Osteoblast (primary cell): ENCODE data around the gene EXOC7. TPM values are rescaled to one million over a fixed set of nuclear protein-coding genes. Genes with fewer than 3 reads are reported as not detected.

Experiments
- DNase-seq: peaks from one replicate; pipeline ENCODE4 v3.0.0; 2011; ENCODE audit warnings: low spot score, mixed read lengths; ENCODE audit not compliant: insufficient read length; ENCODE audit errors: missing footprints
- H2AFZ ChIP-seq: 2 replicates; pipeline ENCODE4 v1.6.0; 2011; ENCODE audit warnings: mild to moderate bottlenecking, low read length
- H3K27ac ChIP-seq: 2 replicates; pipeline ENCODE4 v1.5.1; 2011; ENCODE audit warnings: mild to moderate bottlenecking, low read depth, low read length, moderate library complexity
- H3K27me3 ChIP-seq: 2 replicates; pipeline ENCODE4 v1.6.0; 2012; ENCODE audit warnings: mild to moderate bottlenecking, control low read depth, inconsistent platforms, low read length, moderate library complexity; ENCODE audit not compliant: insufficient read depth
- H3K36me3 ChIP-seq: 2 replicates; pipeline ENCODE4 v1.5.1; 2011; ENCODE audit warnings: mild to moderate bottlenecking, low read length, control low read depth, moderate library complexity; ENCODE audit not compliant: insufficient read depth
- H3K4me1 ChIP-seq: 2 replicates; pipeline ENCODE4 v1.5.1; 2011; ENCODE audit warnings: mild to moderate bottlenecking, low read length, control low read depth, moderate library complexity; ENCODE audit not compliant: insufficient read depth
- H3K4me2 ChIP-seq: 2 replicates; pipeline ENCODE4 v1.6.0; 2011; ENCODE audit warnings: mild to moderate bottlenecking, low read length; ENCODE audit not compliant: insufficient read depth
- H3K4me3 ChIP-seq: fragments of 200-600 bp; sonication (generic); 3 replicates; pipeline ENCODE4 v1.5.1; 2012; ENCODE audit warnings: mild to moderate bottlenecking, low read length, inconsistent platforms; ENCODE audit not compliant: insufficient read depth
- H3K79me2 ChIP-seq: 2 replicates; pipeline ENCODE4 v1.6.0; 2012; ENCODE audit warnings: mild to moderate bottlenecking, low read length, control low read depth, inconsistent platforms; ENCODE audit not compliant: insufficient read depth
- H3K9me3 ChIP-seq: 2 replicates; pipeline ENCODE4 v1.5.1; 2011; ENCODE audit warnings: low read depth, low read length, control low read depth
- H4K20me1 ChIP-seq: 2 replicates; pipeline ENCODE4 v1.6.0; 2012; ENCODE audit warnings: mild to moderate bottlenecking, low read length, control low read depth; ENCODE audit not compliant: insufficient read depth
- total RNA-seq: library from RNA; depleted of rRNA; stranded (reverse); fragments of >200 nt; gene quantifications from 2 replicates; pipeline ENCODE4 v1.2.3, GENCODE V29; 2012
- TF ChIP-seq, protein P1 (sequence below): IDR thresholded peaks from 2 replicates; pipeline ENCODE4 v1.5.1; 2011; ENCODE audit warnings: mild to moderate bottlenecking, low read depth, low read length, moderate library complexity; ENCODE audit errors: extremely low read depth

The EXOC7 gene
- total RNA-seq, 1 donor, result 102 TPM

DNA sequence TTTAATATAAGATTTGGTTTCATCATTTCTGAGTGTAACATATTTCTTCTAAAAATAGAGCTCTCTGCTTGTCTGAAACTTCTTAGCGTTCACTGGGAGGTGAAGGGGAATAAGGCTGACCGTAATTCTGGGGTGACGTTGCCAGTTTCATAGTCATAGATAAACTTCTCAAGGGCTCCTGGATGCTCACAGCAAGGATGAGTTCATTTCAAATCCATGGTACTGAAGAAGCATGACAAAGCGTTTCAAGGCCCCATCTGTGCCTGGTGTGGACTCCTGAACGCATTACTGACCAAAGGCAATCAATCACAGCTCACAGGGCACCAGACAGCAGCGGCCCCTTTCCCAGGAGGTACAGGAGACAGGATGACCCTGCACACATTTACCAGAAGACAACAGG is 64.5 kb downstream of the EXOC7 start:
- Histone ChIP-seq H3K9me3 (no peaks in the 10 kb centered on the region), H2AFZ (no peak overlapping the region), H3K4me3 (no peak overlapping the region), H3K4me1 (no peaks in the 10 kb centered on the region), H3K36me3 (peaks cover 55% of the 10 kb centered on the region), H3K27me3 (no peaks in the 10 kb centered on the region), H3K79me2 (no peaks in the 10 kb centered on the region), H4K20me1 (peaks cover 9% of the 10 kb centered on the region), H3K4me2 (no peak overlapping the region), H3K27ac (no peak overlapping the region)
- TF ChIP-seq, protein P1, sequence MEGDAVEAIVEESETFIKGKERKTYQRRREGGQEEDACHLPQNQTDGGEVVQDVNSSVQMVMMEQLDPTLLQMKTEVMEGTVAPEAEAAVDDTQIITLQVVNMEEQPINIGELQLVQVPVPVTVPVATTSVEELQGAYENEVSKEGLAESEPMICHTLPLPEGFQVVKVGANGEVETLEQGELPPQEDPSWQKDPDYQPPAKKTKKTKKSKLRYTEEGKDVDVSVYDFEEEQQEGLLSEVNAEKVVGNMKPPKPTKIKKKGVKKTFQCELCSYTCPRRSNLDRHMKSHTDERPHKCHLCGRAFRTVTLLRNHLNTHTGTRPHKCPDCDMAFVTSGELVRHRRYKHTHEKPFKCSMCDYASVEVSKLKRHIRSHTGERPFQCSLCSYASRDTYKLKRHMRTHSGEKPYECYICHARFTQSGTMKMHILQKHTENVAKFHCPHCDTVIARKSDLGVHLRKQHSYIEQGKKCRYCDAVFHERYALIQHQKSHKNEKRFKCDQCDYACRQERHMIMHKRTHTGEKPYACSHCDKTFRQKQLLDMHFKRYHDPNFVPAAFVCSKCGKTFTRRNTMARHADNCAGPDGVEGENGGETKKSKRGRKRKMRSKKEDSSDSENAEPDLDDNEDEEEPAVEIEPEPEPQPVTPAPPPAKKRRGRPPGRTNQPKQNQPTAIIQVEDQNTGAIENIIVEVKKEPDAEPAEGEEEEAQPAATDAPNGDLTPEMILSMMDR, result no peak
- DNase-seq, result no peak

- Histone ChIP-seq H3K4me1 (no peaks in the 10 kb centered on the region), H3K4me2 (no peak overlapping the region), H3K27ac (no peak overlapping the region), H3K9me3 (no peaks in the 10 kb centered on the region), H3K36me3 (peaks cover 44% of the 10 kb centered on the region), H3K79me2 (no peaks in the 10 kb centered on the region), H3K27me3 (no peaks in the 10 kb centered on the region), H4K20me1 (peaks cover 9% of the 10 kb centered on the region), H3K4me3 (no peak overlapping the region), H2AFZ (no peak overlapping the region)
- no peak for DNase-seq
- TF ChIP-seq, protein P1, result no peak
Observed at GRCh38 chr17:76038050-76038449, 65.5 kb downstream of the EXOC7 start.

DNA sequence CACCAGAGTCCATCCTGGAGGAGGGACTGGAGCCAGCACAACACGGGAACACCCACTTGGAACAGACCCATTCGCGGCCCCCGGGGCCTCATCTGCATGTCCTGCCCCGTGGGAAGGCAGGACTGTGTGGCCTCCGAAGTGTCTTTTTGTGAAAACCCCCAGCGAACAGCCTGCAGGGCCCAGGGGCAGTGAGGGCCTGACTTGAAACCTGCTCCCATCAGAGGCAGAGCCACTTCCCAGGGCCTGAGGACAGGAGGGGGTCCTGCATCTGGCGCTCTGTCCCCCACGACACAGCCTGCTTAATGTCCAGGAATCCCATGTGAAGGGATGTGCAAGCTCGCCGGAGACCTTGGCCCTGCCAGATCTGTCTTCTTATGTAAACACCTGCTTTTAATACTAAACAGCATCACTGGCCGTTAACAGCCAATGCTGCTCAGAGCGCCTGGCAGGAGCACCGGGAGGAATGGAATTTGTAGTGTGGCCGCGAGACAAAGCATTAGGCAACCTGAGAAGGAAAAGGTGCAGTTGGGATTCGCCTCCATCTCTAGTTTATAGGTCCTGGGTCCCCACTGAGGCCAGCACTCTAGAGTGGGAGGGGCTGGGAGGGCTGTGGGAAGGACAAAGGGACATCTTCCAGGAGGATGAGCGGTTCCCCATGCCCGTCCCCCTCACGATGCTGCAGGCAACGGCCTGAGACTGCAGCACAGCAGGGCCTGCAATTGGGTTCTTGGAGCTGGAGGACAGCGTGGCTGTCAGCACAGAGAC is 66.9 kb downstream of the EXOC7 start:
- no peak overlapping the region for H3K4me3 ChIP-seq
- TF ChIP-seq, protein P1, result no peak
- no peak overlapping the region for H2AFZ ChIP-seq
- H3K27ac ChIP-seq, result no peak overlapping the region
- no peaks in the 10 kb centered on the region for H3K79me2 ChIP-seq
- H3K36me3 ChIP-seq, result peaks cover 34% of the 10 kb centered on the region
- no peaks in the 10 kb centered on the region for H3K9me3 ChIP-seq
- H3K27me3 ChIP-seq, result no peaks in the 10 kb centered on the region
- no peak overlapping the region for H3K4me2 ChIP-seq
- peak; percentile 82 for DNase-seq
- no peaks in the 10 kb centered on the region for H3K4me1 ChIP-seq
- H4K20me1 ChIP-seq, result peaks cover 9% of the 10 kb centered on the region

DNA sequence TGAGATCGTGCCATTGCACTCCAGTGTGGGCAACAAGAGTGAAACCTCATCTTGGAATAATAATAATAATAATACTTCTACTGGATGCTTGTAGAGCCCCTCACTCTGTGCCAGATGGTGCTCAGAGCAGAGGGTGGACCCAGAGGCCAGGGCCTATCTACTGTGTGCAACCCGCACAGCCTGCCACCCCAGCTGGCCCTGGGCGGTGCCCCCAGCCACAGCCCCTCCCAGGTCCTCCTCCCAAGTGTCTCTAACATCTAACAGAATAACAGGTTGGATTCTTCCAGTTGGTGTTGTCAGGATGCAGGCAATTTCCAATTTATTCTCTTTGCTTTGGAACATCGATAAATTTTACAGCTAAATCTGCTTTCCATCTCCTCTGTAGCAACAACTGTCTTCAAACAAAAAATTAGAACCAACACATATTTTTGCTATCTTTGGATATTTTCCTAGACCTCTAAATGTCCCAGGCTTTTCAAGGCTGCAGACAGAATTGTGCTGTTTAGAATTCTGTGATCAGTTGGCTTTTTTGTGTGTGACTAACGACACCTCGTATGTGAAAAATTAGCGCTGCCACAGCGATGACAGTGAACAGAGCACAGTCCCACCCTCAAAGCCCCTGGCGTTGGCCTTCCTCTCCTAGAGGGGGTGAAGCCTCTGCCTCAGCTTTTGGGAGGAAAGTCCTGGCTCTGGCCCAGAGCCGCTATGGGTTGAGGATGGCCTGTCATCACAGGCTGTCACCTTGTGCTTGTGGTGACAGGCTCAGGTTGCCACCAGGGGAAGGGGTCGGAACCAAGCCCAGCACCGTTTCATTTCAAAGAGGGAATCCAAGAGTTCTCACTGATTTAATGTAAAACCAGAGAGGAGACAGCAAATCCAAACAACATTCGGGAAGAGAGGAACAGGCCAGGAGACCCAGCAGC is 68.9 kb downstream of the EXOC7 start:
- H3K79me2 ChIP-seq, result no peaks in the 10 kb centered on the region
- no peak overlapping the region for H3K27ac ChIP-seq
- no peaks in the 10 kb centered on the region for H3K27me3 ChIP-seq
- no peak overlapping the region for H3K4me3 ChIP-seq
- no peaks in the 10 kb centered on the region for H3K9me3 ChIP-seq
- peaks cover under 1% of the 10 kb centered on the region for H4K20me1 ChIP-seq
- no peak overlapping the region for H2AFZ ChIP-seq
- TF ChIP-seq, protein P1, result no peak
- DNase-seq, result peak; percentile 42
- H3K36me3 ChIP-seq, result peaks cover 14% of the 10 kb centered on the region
- no peaks in the 10 kb centered on the region for H3K4me1 ChIP-seq
- no peak overlapping the region for H3K4me2 ChIP-seq
